Measurements from ENCODE around the gene WDR64. TPM values are rescaled to one million over a fixed set of nuclear protein-coding genes. Genes with fewer than 3 reads are reported as not detected.

WDR64 gene
- total RNA-seq, 6 experiments from 2014 or later: not detected

DNA sequence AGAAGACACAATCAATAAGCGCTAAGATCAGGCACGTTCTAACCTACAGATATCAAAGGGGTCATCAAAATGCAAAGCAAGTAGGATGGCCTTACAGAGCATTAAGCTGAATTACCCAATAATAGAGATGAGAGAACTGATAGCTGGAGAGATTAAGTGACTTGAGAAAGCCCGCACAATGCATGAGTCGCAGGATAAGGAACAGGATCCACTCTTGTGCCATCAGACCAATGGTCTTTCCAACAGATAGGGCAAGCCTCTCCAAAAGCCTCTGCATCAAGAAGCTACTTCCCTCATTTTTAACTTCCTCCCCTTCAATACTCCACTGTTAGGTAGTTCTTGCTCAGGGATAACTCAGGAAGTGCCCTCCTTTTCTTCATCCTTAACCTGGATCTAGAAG lies 14.5 kb upstream of the WDR64 start:
- H3K4me1 Mint-ChIP-seq (ENCODE audit: low read depth): peaks cover 53% of the 10 kb centered on the region
- H3K4me3 Mint-ChIP-seq: peak overlapping the region; percentile 86
- H3K9me3 Mint-ChIP-seq: peaks cover 4% of the 10 kb centered on the region; the same call in 1 of the 2 replicates
- peak; percentile 8 for DNase-seq
- peaks cover 18% of the 10 kb centered on the region; the same call in 1 of the 2 replicates for H3K36me3 Mint-ChIP-seq (ENCODE audit: low read depth)
- no peaks in the 10 kb centered on the region; the same call in 1 of the 2 replicates for H3K27me3 Mint-ChIP-seq (ENCODE audit: insufficient read depth)
- no peak for TF ChIP-seq CTCF (IDR thresholded peaks at IDR 0.05)
- peak overlapping the region; percentile 41; the same call in 1 of the 2 replicates for H3K27ac Mint-ChIP-seq

- no peak overlapping the region for H3K27ac Mint-ChIP-seq
These were observed 13.9 kb upstream of the WDR64 start for GRCh38 chr1:241638099-241638682.

DNA sequence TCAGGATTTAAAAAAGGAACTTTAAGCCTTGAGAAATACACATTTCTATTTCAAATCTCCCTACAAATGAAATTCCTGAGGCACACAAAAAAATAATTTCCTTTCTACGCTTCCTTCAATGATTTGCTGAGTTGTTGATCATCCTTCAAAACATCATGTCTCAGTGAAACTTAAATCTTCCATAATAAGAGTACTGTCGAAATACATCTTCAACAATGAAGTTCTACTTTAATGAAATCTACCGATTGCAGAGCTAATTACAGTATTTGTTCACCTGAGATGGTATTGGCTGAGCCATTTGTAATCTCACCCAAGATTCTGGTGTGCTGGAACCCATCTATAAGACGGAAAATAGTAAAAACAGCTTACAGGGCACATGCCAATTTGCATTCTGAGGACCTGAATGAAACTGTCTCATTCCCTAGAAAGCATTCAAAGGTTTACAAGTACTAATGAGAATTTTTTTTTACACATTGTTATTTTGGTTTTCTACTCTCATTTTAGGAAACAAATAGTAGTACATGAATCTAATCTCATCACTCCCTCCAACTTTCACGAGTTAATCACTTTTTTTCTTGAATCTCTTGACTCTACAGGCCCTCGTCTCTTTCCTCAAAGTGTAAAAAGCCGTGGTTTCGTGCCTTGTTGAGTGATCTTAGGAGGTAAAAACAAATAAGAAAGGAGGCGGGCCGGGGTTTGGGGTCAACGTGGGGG lies 13.0 kb upstream of the WDR64 start:
- Mint-ChIP-seq H3K27ac (peak overlapping the region; percentile 32), H3K4me1 (ENCODE audit: low read depth) (peaks cover 53% of the 10 kb centered on the region), H3K36me3 (ENCODE audit: low read depth) (peaks cover 18% of the 10 kb centered on the region; the same call in 1 of the 2 replicates), H3K4me3 (peak overlapping the region; percentile 86), H3K9me3 (peaks cover 4% of the 10 kb centered on the region; the same call in 1 of the 2 replicates), H3K27me3 (ENCODE audit: insufficient read depth) (no peaks in the 10 kb centered on the region; the same call in none of the 2 replicates)
- no peak for DNase-seq
- TF ChIP-seq CTCF (IDR thresholded peaks at IDR 0.05): no peak

More at GRCh38 chr1:241638099-241638682, 13.9 kb upstream of the WDR64 start:
- TF ChIP-seq CTCF (IDR thresholded peaks at IDR 0.05): no peak
- peaks cover 53% of the 10 kb centered on the region for H3K4me1 Mint-ChIP-seq (ENCODE audit: low read depth)
- no peak for DNase-seq
- H3K27me3 Mint-ChIP-seq (ENCODE audit: insufficient read depth): no peaks in the 10 kb centered on the region; the same call in 1 of the 2 replicates
- H3K9me3 Mint-ChIP-seq: peaks cover 4% of the 10 kb centered on the region; the same call in 1 of the 2 replicates
- peak overlapping the region; percentile 86 for H3K4me3 Mint-ChIP-seq
- H3K36me3 Mint-ChIP-seq (ENCODE audit: low read depth): peaks cover 18% of the 10 kb centered on the region; the same call in 1 of the 2 replicates

DNA sequence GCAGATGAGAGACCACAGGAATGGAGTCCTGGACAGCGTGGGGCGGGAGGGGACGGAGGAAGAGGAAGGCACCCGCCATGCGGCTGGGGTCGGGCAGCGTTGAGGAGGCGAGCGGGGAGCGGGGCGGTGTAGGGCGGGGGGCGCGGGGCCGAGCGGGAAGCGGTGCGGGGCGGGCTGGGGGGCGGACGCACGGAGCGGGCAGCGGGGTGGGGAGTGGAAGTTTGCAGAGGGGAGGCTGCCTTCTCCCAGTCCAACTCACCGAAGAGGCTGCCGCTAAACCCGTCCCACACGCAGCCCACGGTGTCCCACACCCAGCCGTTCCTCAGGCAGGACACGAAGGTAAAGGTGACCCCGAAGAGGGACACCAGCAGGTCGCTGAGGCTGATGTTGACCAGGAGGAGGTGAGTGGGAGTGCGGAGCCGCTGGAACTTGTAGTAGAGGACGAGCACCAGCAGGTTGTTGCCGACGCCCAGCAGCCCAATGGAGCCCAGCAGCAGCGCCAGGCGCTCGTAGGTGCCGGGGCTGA lies 12.4 kb upstream of the WDR64 start:
- DNase-seq: peak; percentile 11
- Mint-ChIP-seq H3K4me1 (ENCODE audit: low read depth) (peaks cover 53% of the 10 kb centered on the region), H3K9me3 (peaks cover 4% of the 10 kb centered on the region; the same call in 1 of the 2 replicates), H3K36me3 (ENCODE audit: low read depth) (peaks cover 18% of the 10 kb centered on the region; the same call in 1 of the 2 replicates), H3K27ac (peak overlapping the region; percentile 32), H3K4me3 (peak overlapping the region; percentile 86), H3K27me3 (ENCODE audit: insufficient read depth) (no peaks in the 10 kb centered on the region; the same call in none of the 2 replicates)
- no peak for TF ChIP-seq CTCF (IDR thresholded peaks at IDR 0.05)

- H3K9me3 Mint-ChIP-seq: peaks cover 4% of the 10 kb centered on the region; the same call in 1 of the 2 replicates
- peaks cover 53% of the 10 kb centered on the region for H3K4me1 Mint-ChIP-seq (ENCODE audit: low read depth)
- peak within 1 kb of the TSS; percentile 61 for H3K27ac Mint-ChIP-seq
- H3K36me3 Mint-ChIP-seq (ENCODE audit: low read depth): peaks cover 12% of the 10 kb centered on the region; the same call in 1 of the 2 replicates
- H3K27me3 Mint-ChIP-seq (ENCODE audit: insufficient read depth): no peaks in the 10 kb centered on the region; the same call in none of the 2 replicates
- peak; percentile 69 for DNase-seq
- H3K4me3 Mint-ChIP-seq: peak within 1 kb of the TSS; percentile 86
- 0 out of 2 replicates have a peak, but pooled peaks have one; percentile 12 for TF ChIP-seq CTCF (IDR thresholded peaks at IDR 0.05)
These were observed 11.8 kb upstream of the WDR64 start, which contains the start of the genes CHML and OPN3 for GRCh38 chr1:241640149-241640866. CHML (minus strand) TSS chr1:241640369; CDS start chr1:241635766, 4,603 bp downstream. OPN3 (minus strand) TSS chr1:241640369; CDS start chr1:241640254, 115 bp downstream.

All from HFFc6 (cell line).